HL-60 (cell line): ENCODE data around the gene RSPH3.
"Not testable (repeated sequence)": the region's sequence is repeated elsewhere in the genome, so short reads cannot be mapped to it uniquely, and the experiment has no call there.

ENCODE experiments used
- DNase-seq, 2 experiments: peaks; one replicate each; pipeline ENCODE4 v3.0.0-alpha.2; 2010 to 2020; ENCODE audit warnings: low read depth in 1 of 2, low spot score in 1 of 2
- H3K27ac ChIP-seq: fragments of 250-450 bp; sonication (Bioruptor Pico); replicated peaks from 2 replicates; pipeline ENCODE4 v1.5.1; 2020; ENCODE audit warnings: mild to moderate bottlenecking, moderate library complexity
- H3K27me3 ChIP-seq: fragments of 250-450 bp; sonication (Bioruptor Pico); 2 replicates; pipeline ENCODE4 v1.5.1; 2021; ENCODE audit warnings: mild to moderate bottlenecking, moderate library complexity; ENCODE audit not compliant: insufficient read depth, poor library complexity, severe bottlenecking
- H3K4me3 ChIP-seq: replicated peaks from 2 replicates; pipeline ENCODE4 v1.5.1; 2011; ENCODE audit warnings: mild to moderate bottlenecking, control low read depth, low read length; ENCODE audit not compliant: insufficient read depth
- GABPA ChIP-seq: IDR thresholded peaks from 2 replicates; pipeline ENCODE4 v1.6.1; 2012; ENCODE audit warnings: low read depth
- POLR2AphosphoS5 ChIP-seq: IDR thresholded peaks from 2 replicates; pipeline ENCODE4 v1.6.1; 2012; ENCODE audit warnings: low read depth
- SPI1 ChIP-seq: IDR thresholded peaks from 2 replicates; pipeline ENCODE4 v1.6.1; 2012; ENCODE audit warnings: low read depth, mild to moderate bottlenecking, borderline replicate concordance
- TF ChIP-seq, protein P1 (sequence below): IDR thresholded peaks from one replicate; pipeline ENCODE4 v1.5.1; 2011; ENCODE audit warnings: low read length, control low read depth, inconsistent platforms; ENCODE audit not compliant: insufficient read depth
- TF ChIP-seq, protein P2 (sequence below): IDR thresholded peaks from 2 replicates; pipeline ENCODE4 v1.6.1; 2012; ENCODE audit warnings: low read depth; ENCODE audit not compliant: insufficient replicate concordance

Gene RSPH3

DNA sequence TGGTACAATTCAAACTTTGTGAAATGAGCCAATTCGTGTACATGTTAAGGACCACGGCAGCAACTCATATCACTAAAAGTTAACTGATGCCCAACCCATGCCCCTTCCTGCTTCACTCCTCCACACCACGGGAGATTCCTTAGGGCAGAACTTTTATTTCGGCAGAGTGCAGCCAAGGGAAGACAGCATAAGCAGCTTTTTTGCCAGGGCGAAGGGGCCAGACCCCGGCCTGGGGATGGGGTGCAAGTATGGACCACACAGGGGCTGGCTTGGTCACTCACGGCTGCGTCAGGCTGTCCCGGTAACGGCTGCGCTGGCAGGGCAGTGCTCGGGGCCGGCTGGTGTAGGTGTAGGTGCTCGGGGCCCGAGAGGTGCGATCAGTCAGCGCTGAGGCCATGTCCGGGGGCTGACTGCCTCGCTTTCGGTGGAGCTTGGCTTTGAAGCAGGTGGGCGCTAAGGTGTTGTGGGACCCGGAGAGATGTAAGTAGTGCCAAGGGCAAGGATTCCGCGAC is 792 bp downstream of the RSPH3 start:
- Histone ChIP-seq H3K27ac (peak overlapping the region; percentile 88), H3K4me3 (peak overlapping the region; percentile 98), H3K27me3 (no peaks in the 10 kb centered on the region)
- TF ChIP-seq, protein P1, sequence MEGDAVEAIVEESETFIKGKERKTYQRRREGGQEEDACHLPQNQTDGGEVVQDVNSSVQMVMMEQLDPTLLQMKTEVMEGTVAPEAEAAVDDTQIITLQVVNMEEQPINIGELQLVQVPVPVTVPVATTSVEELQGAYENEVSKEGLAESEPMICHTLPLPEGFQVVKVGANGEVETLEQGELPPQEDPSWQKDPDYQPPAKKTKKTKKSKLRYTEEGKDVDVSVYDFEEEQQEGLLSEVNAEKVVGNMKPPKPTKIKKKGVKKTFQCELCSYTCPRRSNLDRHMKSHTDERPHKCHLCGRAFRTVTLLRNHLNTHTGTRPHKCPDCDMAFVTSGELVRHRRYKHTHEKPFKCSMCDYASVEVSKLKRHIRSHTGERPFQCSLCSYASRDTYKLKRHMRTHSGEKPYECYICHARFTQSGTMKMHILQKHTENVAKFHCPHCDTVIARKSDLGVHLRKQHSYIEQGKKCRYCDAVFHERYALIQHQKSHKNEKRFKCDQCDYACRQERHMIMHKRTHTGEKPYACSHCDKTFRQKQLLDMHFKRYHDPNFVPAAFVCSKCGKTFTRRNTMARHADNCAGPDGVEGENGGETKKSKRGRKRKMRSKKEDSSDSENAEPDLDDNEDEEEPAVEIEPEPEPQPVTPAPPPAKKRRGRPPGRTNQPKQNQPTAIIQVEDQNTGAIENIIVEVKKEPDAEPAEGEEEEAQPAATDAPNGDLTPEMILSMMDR = no peak
- DNase-seq = peak in 1 of 2 experiments; percentile 13

DNA sequence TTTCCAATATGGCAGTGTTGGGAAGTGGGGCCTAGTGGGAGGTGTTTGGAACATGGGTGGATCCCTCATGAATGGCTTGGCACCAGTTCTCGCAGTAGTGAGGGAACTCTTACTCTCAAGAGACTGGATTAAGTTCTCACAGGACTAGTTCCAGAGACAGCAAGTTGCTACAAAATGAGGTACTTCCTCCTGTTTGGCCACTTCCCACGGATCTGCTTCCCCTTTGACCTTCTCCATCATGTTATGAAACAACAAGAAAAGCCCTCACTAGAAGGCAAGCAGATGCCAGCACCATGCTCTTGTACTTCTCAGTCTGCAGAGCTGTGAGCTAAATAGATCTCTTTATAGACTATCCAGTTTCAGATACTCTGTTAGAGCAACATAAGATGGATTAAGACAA is 3.1 kb downstream of the RSPH3 start:
- Histone ChIP-seq H3K27ac (no peak overlapping the region), H3K4me3 (no peak overlapping the region), H3K27me3 (no peaks in the 10 kb centered on the region)
- TF ChIP-seq, protein P1 = no peak
- TF ChIP-seq SPI1 = peak; percentile 43; the same call in 1 of the 2 replicates
- DNase-seq = peak; percentile 60 to 62

GRCh38 chr6:158993639-158994038 is 6.4 kb downstream of the RSPH3 start:
- H3K27ac ChIP-seq = no peak overlapping the region
- no peak overlapping the region for H3K4me3 ChIP-seq
- H3K27me3 ChIP-seq = no peaks in the 10 kb centered on the region
- no peak for TF ChIP-seq SPI1
- TF ChIP-seq POLR2AphosphoS5 = no peak
- TF ChIP-seq GABPA = no peak
- TF ChIP-seq, protein P1 = no peak
- TF ChIP-seq, protein P2, sequence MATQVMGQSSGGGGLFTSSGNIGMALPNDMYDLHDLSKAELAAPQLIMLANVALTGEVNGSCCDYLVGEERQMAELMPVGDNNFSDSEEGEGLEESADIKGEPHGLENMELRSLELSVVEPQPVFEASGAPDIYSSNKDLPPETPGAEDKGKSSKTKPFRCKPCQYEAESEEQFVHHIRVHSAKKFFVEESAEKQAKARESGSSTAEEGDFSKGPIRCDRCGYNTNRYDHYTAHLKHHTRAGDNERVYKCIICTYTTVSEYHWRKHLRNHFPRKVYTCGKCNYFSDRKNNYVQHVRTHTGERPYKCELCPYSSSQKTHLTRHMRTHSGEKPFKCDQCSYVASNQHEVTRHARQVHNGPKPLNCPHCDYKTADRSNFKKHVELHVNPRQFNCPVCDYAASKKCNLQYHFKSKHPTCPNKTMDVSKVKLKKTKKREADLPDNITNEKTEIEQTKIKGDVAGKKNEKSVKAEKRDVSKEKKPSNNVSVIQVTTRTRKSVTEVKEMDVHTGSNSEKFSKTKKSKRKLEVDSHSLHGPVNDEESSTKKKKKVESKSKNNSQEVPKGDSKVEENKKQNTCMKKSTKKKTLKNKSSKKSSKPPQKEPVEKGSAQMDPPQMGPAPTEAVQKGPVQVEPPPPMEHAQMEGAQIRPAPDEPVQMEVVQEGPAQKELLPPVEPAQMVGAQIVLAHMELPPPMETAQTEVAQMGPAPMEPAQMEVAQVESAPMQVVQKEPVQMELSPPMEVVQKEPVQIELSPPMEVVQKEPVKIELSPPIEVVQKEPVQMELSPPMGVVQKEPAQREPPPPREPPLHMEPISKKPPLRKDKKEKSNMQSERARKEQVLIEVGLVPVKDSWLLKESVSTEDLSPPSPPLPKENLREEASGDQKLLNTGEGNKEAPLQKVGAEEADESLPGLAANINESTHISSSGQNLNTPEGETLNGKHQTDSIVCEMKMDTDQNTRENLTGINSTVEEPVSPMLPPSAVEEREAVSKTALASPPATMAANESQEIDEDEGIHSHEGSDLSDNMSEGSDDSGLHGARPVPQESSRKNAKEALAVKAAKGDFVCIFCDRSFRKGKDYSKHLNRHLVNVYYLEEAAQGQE = no peak
- DNase-seq = no peak

GRCh38 chr6:158991017-158991723 is 8.8 kb downstream of the RSPH3 start:
- TF ChIP-seq POLR2AphosphoS5 (no peak), SPI1 (no peak), GABPA (no peak)
- TF ChIP-seq, protein P2 = no peak
- TF ChIP-seq, protein P1 = no peak
- H3K4me3 ChIP-seq = no peak overlapping the region
- no peaks in the 10 kb centered on the region for H3K27me3 ChIP-seq
- peak in 1 of 2 experiments; percentile 41 for DNase-seq
- no peak overlapping the region for H3K27ac ChIP-seq

- H3K27me3 ChIP-seq, H3K4me3 ChIP-seq, H3K27ac ChIP-seq, DNase-seq: not testable (repeated sequence)
Observed at GRCh38 chr6:158989711-158990110, 10.3 kb downstream of the RSPH3 start.
